GM21390 (cell line): ENCODE data around the gene LTBP1.

Experiments
- ATAC-seq: cut with Tn5 transposase; IDR thresholded peaks from one replicate; pipeline ENCODE4 v1.9.1; 2021; ENCODE audit not compliant: unreplicated experiment

The LTBP1 gene

GRCh38 chr2:33291278-33292013, 344.7 kb downstream of the LTBP1 start:
- ATAC-seq: no peak

- ATAC-seq: no peak
These were observed 345.3 kb downstream of the LTBP1 start for GRCh38 chr2:33292063-33292462.

GRCh38 chr2:33292981-33293595, 346.3 kb downstream of the LTBP1 start:
- peak; percentile 80 for ATAC-seq

- no peak for ATAC-seq
These were observed 351.5 kb downstream of the LTBP1 start for GRCh38 chr2:33298233-33298632.

GRCh38 chr2:33301355-33301754, 354.6 kb downstream of the LTBP1 start:
- no peak for ATAC-seq

- no peak for ATAC-seq
These were observed 355.6 kb downstream of the LTBP1 start for GRCh38 chr2:33302348-33302747.

- no peak for ATAC-seq
These were observed 357.5 kb downstream of the LTBP1 start for GRCh38 chr2:33304032-33304864.

- ATAC-seq: no peak
These were observed 361.0 kb downstream of the LTBP1 start for GRCh38 chr2:33307659-33308270.

- no peak for ATAC-seq
These were observed 365.6 kb downstream of the LTBP1 start for GRCh38 chr2:33312355-33312754.

GRCh38 chr2:33313039-33313438, 366.3 kb downstream of the LTBP1 start:
- ATAC-seq: no peak

GRCh38 chr2:33314541-33314940, 367.8 kb downstream of the LTBP1 start:
- no peak for ATAC-seq

GRCh38 chr2:33316328-33316727, 369.6 kb downstream of the LTBP1 start:
- ATAC-seq: no peak

- no peak for ATAC-seq
These were observed 370.7 kb downstream of the LTBP1 start for GRCh38 chr2:33317369-33318007.

- ATAC-seq: no peak
These were observed 371.7 kb downstream of the LTBP1 start for GRCh38 chr2:33318456-33318855.

GRCh38 chr2:33320573-33320972, 373.8 kb downstream of the LTBP1 start:
- no peak for ATAC-seq

- peak; percentile 56 for ATAC-seq
These were observed 374.6 kb downstream of the LTBP1 start for GRCh38 chr2:33321236-33321771.

- ATAC-seq: no peak
These were observed 375.2 kb downstream of the LTBP1 start for GRCh38 chr2:33321876-33322483.

GRCh38 chr2:33322612-33323011, 375.9 kb downstream of the LTBP1 start:
- ATAC-seq: peak; percentile 40

- no peak for ATAC-seq
These were observed 377.2 kb downstream of the LTBP1 start for GRCh38 chr2:33323957-33324356.

GRCh38 chr2:33326100-33326499, 379.3 kb downstream of the LTBP1 start:
- no peak for ATAC-seq
